ENCODE measurements around the gene PIK3AP1.

Gene PIK3AP1

GRCh38 chr10:96639899-96640298 is 80.4 kb downstream of the PIK3AP1 start:
- no peak for DNase-seq

GRCh38 chr10:96638696-96639095 is 81.6 kb downstream of the PIK3AP1 start:
- no peak for DNase-seq

DNA sequence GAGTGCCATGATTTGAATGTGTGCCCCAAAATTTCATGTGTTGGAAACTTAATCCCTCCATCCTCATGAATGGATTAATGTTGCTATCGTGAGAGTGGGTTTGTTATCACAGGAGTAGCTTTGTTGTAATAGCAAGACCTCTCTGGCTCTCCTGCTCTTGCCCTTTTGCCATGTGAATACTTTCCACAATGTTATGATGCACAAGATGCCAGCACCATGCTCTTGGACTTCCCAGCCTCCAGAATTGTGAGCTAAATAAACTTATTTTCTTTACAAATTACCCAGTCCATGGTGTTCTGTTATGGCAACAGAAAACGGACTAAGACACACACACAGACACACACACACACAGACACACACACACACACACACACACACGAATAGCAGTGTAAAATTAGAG is 82.2 kb downstream of the PIK3AP1 start:
- DNase-seq: no peak

DNA sequence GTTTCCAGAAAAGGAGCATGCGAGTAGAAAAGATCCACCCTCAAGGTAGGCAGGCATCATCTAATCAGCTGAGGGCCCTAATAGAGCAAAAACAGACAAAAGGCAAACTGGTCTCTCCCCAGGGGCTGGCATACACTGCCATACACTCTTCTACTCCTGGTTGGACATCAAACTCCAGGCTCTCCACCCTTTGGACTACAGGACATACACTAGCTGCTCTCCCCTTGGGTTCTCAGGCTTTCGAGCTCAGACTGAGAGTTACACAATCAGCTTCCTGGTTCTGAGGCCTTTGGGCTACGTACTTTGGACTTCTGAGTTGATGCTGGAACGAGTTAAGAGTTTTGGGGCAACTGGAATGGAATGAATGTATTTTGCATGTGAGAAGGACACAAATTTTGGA is 82.6 kb downstream of the PIK3AP1 start:
- DNase-seq: no peak

GRCh38 chr10:96636551-96636950 is 83.8 kb downstream of the PIK3AP1 start:
- no peak for DNase-seq

GRCh38 chr10:96632974-96633710 is 87.2 kb downstream of the PIK3AP1 start:
- DNase-seq: no peak

DNA sequence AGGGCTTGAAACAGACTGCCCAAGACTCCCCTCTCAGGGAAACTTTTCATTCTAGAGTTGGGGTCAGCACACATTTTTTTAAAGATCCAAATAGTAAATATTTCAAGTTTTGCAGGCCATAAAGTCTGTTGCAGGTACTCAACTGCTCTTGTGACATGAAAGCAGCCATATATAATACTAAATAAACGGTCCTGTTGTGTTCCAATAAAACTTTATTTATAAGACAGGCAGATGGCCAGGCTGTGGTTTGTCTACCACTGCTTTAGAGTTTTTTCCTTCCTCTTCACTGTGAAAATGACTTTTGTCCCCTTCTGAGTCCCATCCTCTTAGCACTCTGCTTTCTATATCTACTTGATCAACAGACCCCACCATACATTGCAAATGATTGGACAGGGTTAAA is 93.0 kb downstream of the PIK3AP1 start:
- no peak for DNase-seq

DNA sequence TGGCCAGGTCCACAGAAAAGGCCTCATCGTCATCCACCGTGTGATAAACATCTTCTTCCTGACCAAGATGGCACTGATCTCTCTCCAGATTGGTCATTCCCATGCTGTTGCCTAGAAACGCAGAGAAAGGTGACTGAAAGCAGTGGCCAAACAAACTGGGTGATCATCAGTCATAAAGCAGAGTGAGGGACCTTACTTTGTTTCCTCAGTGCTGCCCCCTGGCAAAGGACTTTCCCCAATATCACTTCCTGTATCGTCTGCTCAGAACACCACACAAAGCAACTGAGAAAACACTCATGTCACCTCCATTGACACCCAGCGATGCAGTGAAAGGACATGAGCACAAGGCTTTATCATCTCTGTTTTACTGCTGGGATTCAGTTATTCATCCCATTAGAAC is 93.5 kb downstream of the PIK3AP1 start:
- DNase-seq: no peak

DNA sequence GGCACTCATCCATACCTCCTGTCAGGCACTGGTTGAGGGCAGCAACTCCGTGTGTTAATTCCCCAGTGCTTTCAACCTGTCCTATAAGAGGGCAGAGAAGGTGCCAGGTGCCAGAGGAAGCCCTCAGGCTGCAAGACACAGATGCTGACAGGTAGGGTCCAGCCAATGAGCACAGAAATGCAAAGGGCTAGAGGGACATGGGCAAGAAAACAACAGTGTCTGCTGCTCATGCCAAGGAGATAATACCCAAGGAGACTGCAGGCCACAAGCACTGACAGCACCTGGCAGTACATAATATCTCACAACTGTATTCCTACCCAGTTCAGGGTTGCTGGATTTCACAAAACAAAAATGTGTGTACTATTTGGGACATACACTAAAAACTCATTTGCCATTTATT is 95.1 kb downstream of the PIK3AP1 start:
- no peak for DNase-seq

- no peak for DNase-seq
Measured at GRCh38 chr10:96622013-96622787, 98.1 kb downstream of the PIK3AP1 start.

- no peak for DNase-seq
Measured at GRCh38 chr10:96619796-96620773, 100.2 kb downstream of the PIK3AP1 start.

GRCh38 chr10:96619120-96619519 is 101.2 kb downstream of the PIK3AP1 start:
- DNase-seq: no peak

- DNase-seq: no peak
Measured at GRCh38 chr10:96618653-96619052, 101.7 kb downstream of the PIK3AP1 start.

GRCh38 chr10:96616961-96617360 is 103.4 kb downstream of the PIK3AP1 start:
- no peak for DNase-seq

DNA sequence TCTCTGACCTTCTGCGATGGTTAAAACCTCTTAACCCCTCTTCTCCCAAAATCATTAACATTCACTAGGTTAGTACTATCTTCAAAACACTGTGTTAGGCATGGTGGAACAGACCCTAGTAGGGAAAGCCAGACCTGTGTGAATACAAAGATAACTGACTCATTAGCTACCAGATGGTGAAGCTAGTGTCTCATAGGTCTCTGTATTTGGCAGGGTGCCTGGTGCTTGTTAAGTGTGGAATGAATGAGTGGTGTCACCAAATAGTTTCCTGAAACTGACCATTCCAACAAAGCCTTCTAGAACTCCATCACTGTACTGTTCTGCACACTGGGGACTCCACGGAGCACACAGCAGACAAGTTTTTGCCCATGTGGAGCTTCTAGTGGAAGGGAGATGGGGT is 105.8 kb downstream of the PIK3AP1 start:
- DNase-seq: no peak

GRCh38 chr10:96613576-96613975 is 106.7 kb downstream of the PIK3AP1 start:
- DNase-seq: no peak

DNA sequence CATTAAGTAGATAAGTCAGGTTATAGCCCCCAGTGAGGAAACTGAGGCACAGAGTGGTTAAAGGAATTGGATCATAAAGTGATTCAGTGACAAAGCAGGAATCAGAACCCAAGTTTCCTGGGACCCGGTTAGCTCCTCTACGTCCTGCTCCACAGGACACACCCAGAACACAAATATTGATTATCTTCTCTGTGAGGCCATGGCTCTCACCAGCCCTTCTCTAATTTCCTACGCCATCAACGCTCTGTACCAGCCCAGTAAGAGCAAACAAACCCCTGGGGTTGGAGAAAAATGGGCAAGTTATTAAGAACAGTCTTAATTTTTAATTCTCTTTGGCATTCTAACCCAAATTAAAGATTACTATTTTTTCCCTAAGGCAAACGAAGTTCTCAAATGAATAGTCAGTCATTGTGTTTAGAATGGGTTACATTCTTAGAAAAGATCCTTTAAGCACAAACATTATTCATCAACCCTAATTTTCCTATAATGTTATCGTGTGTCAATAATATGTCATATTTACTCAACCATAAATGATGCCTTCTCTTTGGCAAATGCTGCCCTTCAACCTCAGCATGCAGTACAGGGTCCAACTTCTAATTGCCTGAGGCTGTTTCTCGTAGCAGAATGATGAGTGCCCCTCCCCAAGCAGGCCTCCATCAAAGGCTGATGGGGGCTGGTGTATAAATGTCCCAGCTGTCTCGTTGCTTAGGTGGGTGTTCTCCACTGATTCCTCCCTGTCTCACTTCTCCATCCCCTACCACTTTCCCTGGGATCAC is 108.1 kb downstream of the PIK3AP1 start:
- no peak for DNase-seq

DNA sequence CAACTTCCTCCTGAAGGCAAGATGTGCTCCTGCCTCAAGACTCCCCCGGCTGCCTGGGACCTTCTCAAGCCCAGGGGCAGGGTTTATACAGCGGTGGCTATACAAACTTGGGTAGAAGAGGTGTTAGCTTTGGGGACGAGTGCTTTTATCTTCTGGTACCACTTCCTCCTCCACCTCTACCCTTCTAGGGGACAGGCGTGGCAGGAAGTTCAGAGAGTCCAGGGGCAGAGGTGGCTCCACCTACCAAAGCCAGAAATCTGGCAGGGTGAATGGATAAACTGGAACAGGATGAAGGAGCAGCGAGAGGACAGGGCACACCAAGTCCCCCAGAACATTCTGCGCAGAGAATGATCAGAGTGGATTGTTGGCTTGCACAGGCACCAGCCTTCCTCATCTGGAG is 109.5 kb downstream of the PIK3AP1 start:
- DNase-seq: no peak

DNA sequence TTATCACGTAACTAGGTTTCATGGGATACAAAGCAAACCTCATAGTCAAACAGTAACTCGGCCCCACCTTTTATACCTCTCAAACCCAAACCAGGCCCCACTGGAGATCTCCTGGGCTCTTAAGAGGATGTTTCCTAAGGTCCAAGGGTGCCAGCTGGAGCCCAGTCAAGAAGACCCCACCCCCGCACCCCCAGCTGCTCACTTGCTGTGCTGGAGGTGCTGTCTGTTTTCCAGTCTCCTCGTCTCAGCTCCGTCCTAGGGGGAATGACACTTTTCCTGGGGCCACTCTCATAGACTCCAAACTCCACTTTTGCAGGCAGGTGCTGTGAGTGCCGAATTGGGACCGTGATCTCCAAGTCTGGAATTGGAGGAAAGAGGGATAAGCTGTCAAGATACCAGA is 110.8 kb downstream of the PIK3AP1 start:
- DNase-seq: no peak

DNA sequence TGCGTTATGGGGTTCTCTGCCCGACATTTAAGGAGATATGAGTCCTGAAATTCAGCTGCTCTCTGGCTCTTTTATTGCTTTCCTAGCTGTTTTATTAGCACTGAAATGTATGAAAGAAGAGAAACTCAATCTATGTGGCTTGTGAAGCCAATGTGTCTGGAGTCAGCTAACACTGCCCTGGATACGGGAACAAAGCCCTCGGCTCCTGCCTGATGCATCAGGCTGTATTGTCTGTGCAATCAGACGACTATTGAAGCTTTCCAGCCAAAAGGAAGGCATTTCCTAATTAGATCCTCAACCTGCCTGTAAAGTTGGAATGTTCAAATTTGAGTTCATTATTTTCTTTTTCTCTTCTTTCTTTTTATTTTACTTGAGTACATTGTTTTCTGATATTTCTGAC is 111.5 kb downstream of the PIK3AP1 start:
- DNase-seq: no peak

- no peak for DNase-seq
Measured at GRCh38 chr10:96608262-96608661, 112.1 kb downstream of the PIK3AP1 start.

GRCh38 chr10:96606946-96607345 is 113.4 kb downstream of the PIK3AP1 start:
- DNase-seq: no peak

- DNase-seq: no peak
Measured at GRCh38 chr10:96606216-96606615, 114.1 kb downstream of the PIK3AP1 start.
